ENCODE data around the gene RNU6-7. TPM values are rescaled to one million over a fixed set of nuclear protein-coding genes. Genes with fewer than 3 reads are reported as not detected.

Gene RNU6-7
- total RNA-seq, 1 experiment from 2014 or later, result not detected

GRCh38 chr14:32226056-32226455 is 24.2 kb downstream of the RNU6-7 start:
- no peaks in the 10 kb centered on the region for H3K4me1 ChIP-seq (ENCODE audit: insufficient read depth, low read length)

More at GRCh38 chr14:32226056-32226455, 24.2 kb downstream of the RNU6-7 start:
- Histone ChIP-seq H3K4me2 (ENCODE audit: insufficient read depth, insufficient read length, low read length) (no peak overlapping the region), H2BK120ac (ENCODE audit: low read depth, low read length, poor library complexity, severe bottlenecking) (no peak overlapping the region), H3K18ac (ENCODE audit: insufficient read length, low read depth, low read length) (no peak overlapping the region), H3K23me2 (ENCODE audit: insufficient read length, low read depth, low read length, poor library complexity, severe bottlenecking) (no peaks in the 10 kb centered on the region), H4K20me1 (ENCODE audit: control insufficient read depth, insufficient read depth, insufficient read length) (no peaks in the 10 kb centered on the region), H3K23ac (ENCODE audit: insufficient read length, low read depth, low read length) (no peak overlapping the region), H3K14ac (ENCODE audit: insufficient read depth, low read length) (no peak overlapping the region), H4K5ac (ENCODE audit: insufficient read length, low read depth, low read length) (no peak overlapping the region), H3K56ac (ENCODE audit: insufficient read length, low read depth, low read length) (no peak overlapping the region), H2BK5ac (ENCODE audit: insufficient read length, low read length) (no peak overlapping the region), H2BK15ac (ENCODE audit: low read depth, low read length) (no peak overlapping the region), H2BK20ac (ENCODE audit: low read depth, low read length, poor library complexity, severe bottlenecking) (no peak overlapping the region), H4K8ac (replicated peaks; ENCODE audit: insufficient read length, low read depth, low read length) (no peak overlapping the region), H3K27ac (ENCODE audit: insufficient read length, low read depth, low read length) (no peak overlapping the region), H3K9me3 (ENCODE audit: control insufficient read depth, low read depth, low read length) (no peaks in the 10 kb centered on the region), H2AFZ (ENCODE audit: low read length) (no peak overlapping the region), H3K27me3 (ENCODE audit: insufficient read depth, low read length) (no peaks in the 10 kb centered on the region), H3K9ac (ENCODE audit: extremely low read depth, insufficient read length, low read length) (no peak overlapping the region), H3K79me2 (ENCODE audit: insufficient read depth, low read length) (no peaks in the 10 kb centered on the region), H2BK12ac (ENCODE audit: insufficient read length, low read depth, low read length) (no peak overlapping the region), H4K91ac (ENCODE audit: insufficient read length, low read depth, low read length) (no peak overlapping the region), H3K79me1 (ENCODE audit: insufficient read depth, low read depth, low read length, poor library complexity, severe bottlenecking) (no peaks in the 10 kb centered on the region), H3T11ph (ENCODE audit: low read length) (no peak overlapping the region), H3K4ac (ENCODE audit: low read depth, low read length) (no peak overlapping the region), H2AK5ac (ENCODE audit: insufficient read length, low read length) (no peak overlapping the region)
- Mint-ChIP-seq H3K27ac (no peak overlapping the region), H3K4me1 (no peaks in the 10 kb centered on the region), H3K36me3 (ENCODE audit: insufficient read depth in 1 of 3, low read depth in 3 of 3) (no peaks in the 10 kb centered on the region), H3K9me3 (no peaks in the 10 kb centered on the region), H3K4me3 (no peak overlapping the region), H3K27me3 (ENCODE audit: low read depth) (no peaks in the 10 kb centered on the region)
- DNase-seq, result no peak
- WGBS (ENCODE audit: extremely low coverage, insufficient read length, low lambda C conversion rate), result no CpG with 5 or more reads among the region's 1 CpG
- TF ChIP-seq, protein P1, sequence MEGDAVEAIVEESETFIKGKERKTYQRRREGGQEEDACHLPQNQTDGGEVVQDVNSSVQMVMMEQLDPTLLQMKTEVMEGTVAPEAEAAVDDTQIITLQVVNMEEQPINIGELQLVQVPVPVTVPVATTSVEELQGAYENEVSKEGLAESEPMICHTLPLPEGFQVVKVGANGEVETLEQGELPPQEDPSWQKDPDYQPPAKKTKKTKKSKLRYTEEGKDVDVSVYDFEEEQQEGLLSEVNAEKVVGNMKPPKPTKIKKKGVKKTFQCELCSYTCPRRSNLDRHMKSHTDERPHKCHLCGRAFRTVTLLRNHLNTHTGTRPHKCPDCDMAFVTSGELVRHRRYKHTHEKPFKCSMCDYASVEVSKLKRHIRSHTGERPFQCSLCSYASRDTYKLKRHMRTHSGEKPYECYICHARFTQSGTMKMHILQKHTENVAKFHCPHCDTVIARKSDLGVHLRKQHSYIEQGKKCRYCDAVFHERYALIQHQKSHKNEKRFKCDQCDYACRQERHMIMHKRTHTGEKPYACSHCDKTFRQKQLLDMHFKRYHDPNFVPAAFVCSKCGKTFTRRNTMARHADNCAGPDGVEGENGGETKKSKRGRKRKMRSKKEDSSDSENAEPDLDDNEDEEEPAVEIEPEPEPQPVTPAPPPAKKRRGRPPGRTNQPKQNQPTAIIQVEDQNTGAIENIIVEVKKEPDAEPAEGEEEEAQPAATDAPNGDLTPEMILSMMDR (conservative IDR thresholded peaks at IDR 0.05), result no peak
